ENCODE results near the gene SMDT1.
"Not testable (repeated sequence)": the region's sequence is repeated elsewhere in the genome, so short reads cannot be mapped to it uniquely, and the experiment has no call there.

Gene SMDT1

DNA sequence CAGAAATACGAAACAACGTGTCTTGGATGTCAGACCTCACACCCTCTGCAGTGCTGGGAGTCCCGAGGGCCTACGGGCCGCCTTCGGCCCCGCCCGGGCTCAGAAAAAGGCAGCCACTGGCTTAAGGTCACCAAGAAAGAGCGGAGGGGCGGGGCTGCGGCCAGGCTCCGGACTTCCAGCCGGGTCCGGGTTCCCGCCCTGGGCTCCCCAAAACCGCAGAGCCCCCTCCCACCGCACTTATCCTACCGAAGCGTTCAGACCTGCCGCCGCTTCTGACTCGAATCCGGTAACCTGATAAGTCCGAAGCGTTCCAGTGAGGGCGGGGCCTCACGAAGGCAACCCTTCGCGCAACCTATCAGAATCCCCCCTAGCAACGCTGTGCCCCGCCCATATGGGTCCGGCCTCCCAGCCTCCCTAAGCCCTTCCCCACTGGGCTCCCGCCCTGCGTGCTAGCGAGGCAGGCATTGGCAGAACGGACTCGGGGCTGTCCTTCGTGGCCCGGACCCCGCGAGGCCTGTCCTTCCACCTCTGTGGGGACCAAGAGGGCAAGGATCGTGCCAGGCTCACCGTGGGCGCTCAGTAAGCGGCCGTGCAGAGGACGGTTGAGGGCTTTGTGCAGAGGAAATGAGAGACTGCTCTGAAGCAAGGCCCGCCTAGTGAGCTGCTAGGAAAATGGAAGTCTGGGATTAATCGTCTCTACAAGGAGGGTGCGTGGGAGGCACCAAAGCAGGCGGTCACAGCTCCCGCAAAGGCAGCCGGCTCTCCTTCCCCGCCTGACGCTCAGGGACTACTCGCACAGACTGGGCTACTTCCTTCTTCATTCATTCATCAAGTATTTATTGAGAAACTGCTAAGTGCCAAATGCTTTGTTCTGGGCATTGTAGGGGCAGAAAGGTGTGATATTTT lies 8.7 kb upstream of the SMDT1 start, which contains the start of gene NAGA:
NAGA (minus strand) TSS at position 296 of the 906 bp plus-strand sequence. CDS start 515 bp downstream, outside the sequence.
- DNase-seq (ENCODE audit: low read depth) = peak; percentile 97
- TF ChIP-seq, protein P1, sequence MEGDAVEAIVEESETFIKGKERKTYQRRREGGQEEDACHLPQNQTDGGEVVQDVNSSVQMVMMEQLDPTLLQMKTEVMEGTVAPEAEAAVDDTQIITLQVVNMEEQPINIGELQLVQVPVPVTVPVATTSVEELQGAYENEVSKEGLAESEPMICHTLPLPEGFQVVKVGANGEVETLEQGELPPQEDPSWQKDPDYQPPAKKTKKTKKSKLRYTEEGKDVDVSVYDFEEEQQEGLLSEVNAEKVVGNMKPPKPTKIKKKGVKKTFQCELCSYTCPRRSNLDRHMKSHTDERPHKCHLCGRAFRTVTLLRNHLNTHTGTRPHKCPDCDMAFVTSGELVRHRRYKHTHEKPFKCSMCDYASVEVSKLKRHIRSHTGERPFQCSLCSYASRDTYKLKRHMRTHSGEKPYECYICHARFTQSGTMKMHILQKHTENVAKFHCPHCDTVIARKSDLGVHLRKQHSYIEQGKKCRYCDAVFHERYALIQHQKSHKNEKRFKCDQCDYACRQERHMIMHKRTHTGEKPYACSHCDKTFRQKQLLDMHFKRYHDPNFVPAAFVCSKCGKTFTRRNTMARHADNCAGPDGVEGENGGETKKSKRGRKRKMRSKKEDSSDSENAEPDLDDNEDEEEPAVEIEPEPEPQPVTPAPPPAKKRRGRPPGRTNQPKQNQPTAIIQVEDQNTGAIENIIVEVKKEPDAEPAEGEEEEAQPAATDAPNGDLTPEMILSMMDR (IDR thresholded peaks at IDR 0.05; ENCODE audit: insufficient read depth, low read depth, low read length, missing control alignments) = no peak
- H3K4me3 ChIP-seq (ENCODE audit: low read length) = peak within 1 kb of the TSS; percentile 59

DNA sequence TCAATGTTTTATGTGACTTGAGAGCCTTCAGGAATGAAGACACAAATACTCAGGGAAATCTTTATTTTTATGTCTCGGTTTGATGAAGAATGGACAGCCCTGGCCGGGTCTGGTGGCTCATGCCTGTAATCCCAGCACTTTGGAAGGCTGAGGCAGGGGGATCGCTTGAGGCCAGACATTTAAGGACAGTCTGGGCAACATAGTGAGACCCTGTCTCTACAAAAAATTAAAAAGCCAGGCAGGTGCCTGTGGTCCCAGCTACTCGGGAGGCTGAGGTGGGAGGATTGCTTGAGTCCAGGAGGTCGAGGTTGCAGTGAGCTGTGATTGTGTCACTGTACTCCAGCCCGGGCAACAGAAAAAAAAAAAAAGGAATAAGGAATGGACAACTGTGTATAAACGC lies 8.0 kb upstream of the SMDT1 start:
- DNase-seq (ENCODE audit: low read depth) = not testable (repeated sequence)
- peak overlapping the region; percentile 59 for H3K4me3 ChIP-seq (ENCODE audit: low read length)

DNA sequence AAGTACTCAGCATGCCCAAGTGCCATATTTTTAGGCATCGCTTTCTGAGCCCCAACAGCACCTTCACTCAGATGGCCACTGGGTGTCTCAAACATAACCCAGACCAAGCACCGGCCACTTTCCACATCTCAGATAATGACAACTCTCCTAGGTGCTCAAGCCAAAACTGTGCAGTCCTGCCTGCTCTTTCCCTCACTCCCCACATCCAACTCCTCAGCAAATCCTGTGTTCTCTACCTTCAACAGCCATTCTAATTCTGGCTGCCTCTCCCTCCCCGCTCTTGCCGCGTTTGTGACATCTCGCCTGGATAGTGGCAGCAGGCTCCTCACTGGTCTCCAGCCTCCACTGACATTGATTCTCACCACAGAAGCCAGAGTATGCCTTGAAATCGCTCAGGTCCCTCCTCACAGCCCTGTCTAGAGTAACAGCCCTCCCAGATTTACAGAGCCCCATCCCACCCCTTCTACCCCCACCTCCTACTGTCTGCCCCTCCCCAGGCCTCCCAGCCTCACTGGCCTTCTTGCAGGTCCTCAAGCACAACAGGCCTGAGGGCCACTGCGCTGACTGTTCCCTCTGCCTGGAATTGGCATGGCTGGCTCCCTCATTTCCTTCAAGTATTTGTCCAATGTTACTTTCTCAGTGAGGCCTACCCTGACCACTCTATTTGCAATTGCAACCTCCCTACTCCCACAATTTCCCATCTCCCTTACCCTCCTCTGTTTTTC lies 6.7 kb upstream of the SMDT1 start:
- TF ChIP-seq, protein P1 (IDR thresholded peaks at IDR 0.05; ENCODE audit: insufficient read depth, low read depth, low read length, missing control alignments) = no peak
- no peak for DNase-seq (ENCODE audit: low read depth)
- no peak overlapping the region for H3K4me3 ChIP-seq (ENCODE audit: low read length)

DNA sequence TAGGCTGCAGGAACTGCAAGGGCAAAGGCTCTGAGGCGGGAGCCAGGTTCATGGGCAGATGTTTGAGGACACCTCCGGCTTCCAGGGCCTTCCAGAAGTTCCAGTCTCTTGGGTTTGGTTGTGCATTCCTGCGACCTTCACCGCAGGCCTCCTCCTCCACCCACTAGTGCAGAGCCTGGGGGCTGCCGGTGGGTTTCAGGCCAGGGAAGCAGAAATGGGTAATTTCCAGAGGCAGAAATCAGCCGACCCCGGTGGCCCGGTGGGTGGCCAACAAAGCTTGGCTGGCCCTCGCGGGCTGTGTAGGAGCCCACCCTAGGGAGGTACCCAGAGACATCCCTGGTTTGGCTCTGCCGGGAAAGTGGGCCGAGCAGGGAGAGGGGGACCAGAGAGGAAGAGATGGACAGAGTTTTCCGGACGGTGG lies 5.9 kb upstream of the SMDT1 start:
- DNase-seq (ENCODE audit: low read depth) = no peak

DNA sequence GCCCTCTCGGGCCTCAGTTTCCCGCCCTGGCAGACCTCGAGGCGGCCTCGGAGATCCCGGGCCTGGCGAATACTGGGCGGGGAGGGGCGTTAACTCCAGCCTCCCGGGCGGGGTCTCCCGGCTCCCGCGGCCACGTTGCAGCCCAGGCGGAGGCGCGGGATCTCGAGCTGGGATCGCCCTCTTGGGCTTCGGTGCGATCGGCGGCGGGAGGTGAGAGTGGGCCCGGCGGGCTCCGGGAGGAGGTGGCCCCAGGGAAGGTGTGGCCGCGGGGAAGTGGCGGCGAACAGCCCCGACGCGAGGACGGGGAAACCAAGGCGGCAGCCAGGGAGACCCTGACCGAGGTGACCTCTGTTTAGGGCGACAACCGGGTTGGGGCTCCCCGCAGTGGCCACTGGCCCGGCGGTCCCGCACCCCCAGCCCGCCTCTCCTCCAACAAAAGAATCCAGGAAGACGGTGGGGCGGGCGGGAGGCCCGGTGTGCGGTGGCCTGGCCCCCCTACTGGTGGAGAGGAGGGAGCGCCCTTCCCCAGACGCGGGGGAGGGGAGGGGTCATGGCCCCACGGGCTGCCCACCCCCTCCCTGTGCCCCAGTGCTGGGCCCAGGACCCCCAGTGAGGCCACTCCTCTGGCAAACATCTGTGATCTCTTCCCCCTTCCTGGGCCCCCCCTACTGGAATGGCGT lies 5.2 kb upstream of the SMDT1 start, which contains the start of gene PHETA2:
PHETA2 (plus strand) TSS at position 117 of the 680 bp plus-strand sequence. CDS start 3,046 bp downstream, outside the sequence.
- TF ChIP-seq, protein P1 (IDR thresholded peaks at IDR 0.05; ENCODE audit: insufficient read depth, low read depth, low read length, missing control alignments) = peak; percentile 29
- peak; percentile 29 for DNase-seq (ENCODE audit: low read depth)
- H3K4me3 ChIP-seq (ENCODE audit: low read length) = peak within 1 kb of the TSS; percentile 65

More for the DNA sequence above, 5.9 kb upstream of the SMDT1 start:
- TF ChIP-seq, protein P1 (IDR thresholded peaks at IDR 0.05; ENCODE audit: insufficient read depth, low read depth, low read length, missing control alignments) = no peak
- peak overlapping the region; percentile 65 for H3K4me3 ChIP-seq (ENCODE audit: low read length)

DNA sequence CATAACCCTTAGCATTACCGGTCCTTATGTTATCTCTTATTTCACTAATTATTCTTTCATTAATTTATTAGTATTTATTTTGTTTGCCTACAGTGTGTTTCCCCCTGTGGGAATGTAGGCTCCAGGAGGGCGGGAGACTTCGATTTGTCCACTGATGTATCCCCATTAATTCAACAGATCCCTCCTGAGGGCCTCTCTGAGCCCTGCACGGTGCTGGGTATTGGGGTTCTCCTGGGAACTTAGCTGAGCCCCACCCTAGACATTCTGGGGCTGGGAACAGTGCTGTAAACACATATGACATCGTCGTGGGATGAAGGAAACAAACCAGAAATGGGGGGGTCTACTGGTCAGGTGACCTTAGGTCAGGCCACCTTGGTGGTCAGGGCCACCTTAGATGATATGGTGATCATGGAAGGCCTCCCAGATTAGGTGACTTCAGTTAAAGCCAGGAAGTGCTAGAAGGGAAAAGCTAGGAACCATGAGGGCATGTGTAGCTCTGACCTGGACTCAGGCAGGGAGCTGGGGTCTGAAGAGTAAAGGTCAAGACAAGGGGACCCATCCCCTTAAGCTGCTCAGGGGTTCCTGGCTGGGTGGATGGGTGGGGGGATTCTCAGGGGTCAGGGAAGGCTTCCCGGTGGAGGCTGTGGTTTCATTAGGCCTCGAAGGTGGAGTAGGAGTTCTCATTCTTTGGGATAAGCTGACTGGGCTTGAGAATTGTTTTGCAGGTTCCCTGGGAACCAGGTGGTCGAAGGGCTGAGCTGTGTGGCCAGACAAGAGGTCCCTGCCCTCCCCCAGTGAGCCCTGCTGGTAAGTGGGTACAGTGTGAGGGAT lies 4.4 kb upstream of the SMDT1 start:
- H3K4me3 ChIP-seq (ENCODE audit: low read length) = peak overlapping the region; percentile 65
- no peak for DNase-seq (ENCODE audit: low read depth)
- TF ChIP-seq, protein P1 (IDR thresholded peaks at IDR 0.05; ENCODE audit: insufficient read depth, low read depth, low read length, missing control alignments) = no peak
